ENCODE results near the gene VCL.
A peak's percentile ranks its signal among the peaks of the same experiment; 100 is the strongest.
"Not testable (repeated sequence)": the region's sequence is repeated elsewhere in the genome, so short reads cannot be mapped to it uniquely, and the experiment has no call there.

Gene VCL

DNA sequence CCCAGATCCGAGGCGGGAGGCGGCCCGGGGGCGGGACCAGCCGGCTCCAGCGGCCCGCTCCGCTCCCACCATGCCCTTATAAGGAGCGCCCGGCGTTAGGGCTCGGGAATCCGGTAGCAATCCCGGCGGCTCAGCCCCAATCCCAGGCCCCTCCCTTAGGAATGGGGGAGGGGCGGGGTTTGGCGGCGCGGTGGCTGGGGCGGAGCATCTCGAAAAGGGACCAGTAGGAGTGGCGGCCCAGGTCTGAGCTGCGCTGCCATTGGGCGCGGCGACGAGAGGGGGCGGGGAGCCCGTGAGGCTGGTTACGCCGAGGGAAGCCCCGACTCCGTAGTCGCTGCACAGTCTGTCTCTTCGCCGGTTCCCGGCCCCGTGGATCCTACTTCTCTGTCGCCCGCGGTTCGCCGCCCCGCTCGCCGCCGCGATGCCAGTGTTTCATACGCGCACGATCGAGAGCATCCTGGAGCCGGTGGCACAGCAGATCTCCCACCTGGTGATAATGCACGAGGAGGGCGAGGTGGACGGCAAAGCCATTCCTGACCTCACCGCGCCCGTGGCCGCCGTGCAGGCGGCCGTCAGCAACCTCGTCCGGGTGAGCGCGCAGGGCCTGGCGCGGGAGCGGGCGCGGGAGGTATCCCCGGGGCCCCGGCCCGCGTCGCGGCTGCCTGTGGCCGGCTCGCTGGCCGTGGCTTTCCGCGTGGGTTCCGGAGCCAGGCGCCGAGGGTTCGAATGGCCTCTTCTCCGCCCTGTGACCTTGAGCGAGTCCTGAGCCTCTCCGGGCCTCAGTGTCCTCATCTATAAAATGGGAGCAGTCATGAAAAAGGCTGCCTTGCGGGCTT, at the start of gene VCL:
VCL (plus strand) TSS at position 330 of the 836 bp plus-strand sequence; CDS start at position 422, 92 bp downstream.
- peak; percentile 84 to 92 for DNase-seq

DNA sequence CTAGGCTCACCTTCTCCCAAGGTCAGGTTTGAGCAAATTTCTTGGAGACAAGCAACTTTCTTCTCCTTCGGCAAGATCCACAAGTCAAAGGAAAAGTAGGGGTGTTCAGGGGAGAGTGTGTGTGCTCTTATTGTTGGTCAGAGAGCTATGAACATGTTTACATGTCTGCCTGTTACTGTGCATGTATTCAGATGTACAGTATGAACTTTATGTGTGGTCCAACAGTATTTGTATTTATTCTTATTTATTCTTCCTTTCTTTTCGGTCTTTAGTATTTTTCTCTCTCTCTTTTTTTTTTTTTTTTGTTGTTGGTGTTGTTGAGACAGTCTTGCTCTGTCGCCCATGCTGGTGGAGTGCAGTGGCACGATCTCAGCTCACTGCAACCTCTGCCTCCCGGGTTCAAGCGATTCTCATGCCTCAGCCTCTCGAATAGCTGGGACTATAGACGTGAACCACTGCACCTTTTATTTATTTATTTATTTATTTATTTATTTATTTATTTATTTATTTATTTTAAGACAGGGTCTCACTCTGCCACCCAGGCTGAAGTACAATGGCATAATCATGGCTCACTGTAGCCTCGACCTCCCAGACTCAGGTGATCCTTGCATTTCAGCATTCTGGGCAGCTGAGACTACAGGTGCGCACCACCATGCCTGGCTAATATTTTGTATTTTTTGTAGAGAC, 48.8 kb upstream of the VCL start:
- no peak for DNase-seq

DNA sequence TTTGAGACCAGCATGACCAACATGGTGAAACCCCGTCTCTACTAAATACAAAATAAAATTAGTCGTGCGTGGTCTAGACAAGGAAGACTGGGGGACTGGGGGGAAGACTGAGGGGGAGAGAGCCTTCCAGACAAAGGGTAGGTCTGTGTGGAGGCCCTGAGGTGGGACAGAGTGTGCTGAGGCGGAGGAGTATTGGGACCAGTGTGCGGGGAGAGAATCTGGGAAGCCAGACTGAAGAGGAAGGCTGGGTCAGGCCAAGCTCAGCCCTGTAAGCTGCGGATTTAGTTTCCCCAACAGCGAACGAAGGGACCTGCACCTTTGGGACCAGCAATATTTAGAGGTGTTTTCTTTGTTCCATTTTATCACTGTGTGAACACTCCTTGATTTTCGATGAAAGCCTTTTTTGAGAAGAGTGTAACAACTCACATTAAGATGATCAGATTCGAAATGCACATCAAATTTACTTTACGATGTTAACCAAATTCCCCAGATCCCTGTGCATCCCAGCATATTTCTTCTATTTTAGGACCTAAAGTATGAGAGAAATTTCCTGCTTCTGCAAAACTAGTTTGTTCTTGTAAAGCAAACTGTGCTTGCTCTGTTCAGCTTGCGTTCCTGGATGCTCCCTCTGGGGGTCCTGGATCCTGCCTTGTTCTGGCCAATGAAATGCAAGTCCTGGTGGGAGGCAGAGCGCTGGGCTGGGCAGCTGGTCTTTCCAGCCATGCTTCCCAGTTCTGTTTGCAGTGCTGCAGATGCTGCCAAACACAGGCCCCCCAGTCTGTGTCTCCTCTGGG, 47.6 kb upstream of the VCL start:
- DNase-seq, result no peak

DNA sequence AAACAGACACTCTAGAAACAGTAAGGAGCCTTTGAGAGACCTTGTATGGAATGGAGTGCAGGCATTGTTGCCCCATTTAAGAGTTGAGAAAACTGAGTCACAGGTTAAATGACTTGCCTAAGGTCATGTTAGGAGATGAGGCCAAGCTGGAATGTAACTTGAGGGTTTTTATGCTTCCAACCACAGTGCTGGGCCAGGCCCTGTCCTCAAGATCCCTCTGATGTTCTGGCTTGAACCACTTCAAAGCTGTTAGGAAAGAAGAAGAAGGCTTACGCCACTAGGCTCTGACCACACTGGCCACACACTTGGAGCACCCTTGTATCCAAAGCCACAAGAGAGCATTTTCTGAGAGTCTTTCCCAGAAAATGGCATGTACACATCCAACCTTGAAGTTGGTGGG, 44.3 kb upstream of the VCL start:
- no peak for DNase-seq

DNA sequence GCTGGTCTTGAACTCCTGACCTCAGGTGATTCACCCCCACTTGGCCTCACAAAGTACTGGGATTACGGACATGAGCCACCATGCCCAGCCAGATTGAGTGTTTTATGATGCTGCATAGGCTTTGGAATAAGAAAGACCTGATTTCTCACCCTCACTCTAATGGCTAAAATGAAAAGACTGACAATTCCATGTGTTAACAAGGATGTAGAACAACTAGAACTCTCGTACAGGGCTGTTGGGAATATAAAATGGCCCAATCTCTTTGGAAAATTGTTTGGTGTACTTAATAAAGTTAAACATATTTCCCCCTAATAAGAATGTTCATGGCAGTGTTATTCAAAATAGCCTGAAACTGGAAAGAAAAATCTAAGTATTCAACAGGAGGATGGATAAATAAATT, 43.2 kb upstream of the VCL start:
- DNase-seq, result no peak

DNA sequence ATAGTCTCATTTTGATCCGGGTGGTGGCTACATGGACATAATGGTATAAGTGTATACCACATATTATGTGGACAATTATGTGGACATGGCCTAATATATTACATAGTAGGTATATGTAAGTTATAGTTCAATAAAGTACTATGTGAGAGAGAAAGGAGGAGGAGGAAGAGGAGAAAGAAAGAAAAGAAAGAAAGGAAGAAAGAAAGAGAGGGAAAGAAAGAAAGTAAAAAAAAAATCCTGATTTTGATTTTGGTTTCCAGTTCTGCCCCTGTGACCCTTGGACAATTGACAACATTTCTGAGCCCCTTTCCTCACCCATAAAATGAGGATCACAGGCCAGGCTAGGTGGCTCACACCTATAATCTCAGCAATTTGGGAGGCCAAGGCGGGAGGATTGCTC, 42.2 kb upstream of the VCL start:
- DNase-seq, result no peak

DNA sequence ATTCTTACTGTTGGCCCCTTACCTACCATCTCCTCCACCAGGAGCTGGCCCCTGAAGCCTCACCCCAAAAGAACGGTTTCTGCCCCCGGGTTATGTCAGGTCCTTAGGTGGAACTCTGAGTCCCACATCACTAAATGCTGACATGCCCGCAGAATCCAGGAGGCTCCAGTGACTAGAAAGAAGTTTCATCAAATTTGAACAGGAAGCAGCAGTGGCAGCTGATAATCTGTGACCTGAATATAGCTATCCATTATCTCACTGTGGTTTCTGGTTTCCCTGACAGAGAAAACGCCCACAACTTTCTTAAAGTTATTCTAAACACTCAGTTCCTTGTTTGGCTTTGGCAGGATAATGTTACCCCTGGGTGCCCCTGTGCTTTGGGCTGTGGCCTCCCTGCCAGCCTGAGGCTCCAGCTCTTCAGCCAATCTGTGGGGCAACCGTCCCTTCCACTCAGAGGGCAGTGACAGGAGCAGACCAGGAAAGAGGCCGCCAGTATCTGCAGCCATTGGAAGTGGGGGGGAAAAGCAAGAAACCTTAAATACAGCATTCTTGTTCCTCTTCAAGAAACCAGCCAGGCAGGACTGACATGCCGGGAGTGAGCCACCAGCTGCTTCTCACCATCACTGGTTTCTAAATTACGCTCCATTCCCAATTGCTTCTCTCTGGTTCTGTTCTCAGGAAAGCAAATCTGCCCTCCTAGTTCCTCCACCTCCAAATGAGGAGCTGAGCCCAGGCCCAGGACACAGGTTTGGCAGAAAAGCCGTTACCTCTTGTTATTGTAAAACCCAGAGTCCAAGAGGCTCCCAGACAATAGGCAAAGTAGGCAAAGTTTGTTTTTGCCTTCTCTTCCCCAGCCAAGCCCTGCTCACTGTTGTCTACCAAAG, 41.2 kb upstream of the VCL start:
- DNase-seq, result peak in 1 of 2 experiments; percentile 39

DNA sequence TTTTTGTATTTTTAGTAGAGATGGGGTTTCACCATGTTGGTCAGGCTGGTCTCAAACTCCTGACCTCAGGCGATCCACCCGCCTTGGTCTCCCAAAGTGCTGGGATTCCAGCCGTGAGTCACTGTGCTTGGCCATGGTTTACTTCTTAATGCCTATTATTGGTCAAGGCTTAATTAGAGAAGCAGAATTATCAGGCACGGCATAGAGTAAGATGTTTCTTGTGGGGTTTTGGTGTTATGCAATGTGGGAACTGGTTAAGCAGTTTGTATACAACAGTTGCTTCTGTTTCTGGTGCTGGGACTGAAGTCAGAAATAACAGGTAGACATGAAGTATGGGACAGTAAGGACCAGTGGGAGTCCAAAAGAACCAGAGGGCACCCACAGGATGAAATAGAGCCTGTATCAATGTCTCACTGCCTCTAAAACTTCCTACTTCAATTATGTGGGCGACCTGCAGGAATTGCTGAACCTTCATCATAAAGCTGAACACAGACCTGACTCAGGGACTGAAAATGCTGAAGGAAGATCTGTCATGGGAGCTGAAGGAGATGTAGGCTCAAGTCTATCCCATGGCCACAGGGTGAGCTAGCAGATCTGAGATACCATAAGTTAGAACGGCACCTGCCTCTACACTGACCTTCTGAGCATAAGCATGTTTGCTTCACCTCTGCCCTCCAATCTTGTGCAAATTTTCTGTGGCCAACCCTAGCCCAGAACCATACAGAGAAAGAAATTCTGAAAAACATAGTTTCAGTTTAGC, 38.3 kb upstream of the VCL start:
- DNase-seq, result no peak

DNA sequence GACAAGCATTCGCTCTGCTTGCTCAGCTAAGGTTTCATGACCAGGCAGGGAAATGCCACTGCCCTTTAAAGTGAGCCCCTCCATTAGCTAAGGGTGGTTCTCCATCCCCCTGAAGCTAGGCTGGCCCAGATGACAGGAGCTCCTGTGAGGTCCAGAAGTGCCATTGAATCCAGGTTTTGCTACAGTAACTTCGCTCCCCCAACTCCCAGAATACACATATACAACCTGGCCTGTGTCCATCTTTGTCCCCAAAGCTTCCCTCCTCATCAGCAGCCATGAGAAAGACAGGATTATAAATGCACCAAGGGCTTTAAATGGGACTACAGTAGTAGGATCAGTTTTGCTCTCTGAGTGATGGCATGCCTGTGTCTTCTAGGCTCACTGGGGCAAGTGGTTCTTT, 35.5 kb upstream of the VCL start:
- no peak for DNase-seq

DNA sequence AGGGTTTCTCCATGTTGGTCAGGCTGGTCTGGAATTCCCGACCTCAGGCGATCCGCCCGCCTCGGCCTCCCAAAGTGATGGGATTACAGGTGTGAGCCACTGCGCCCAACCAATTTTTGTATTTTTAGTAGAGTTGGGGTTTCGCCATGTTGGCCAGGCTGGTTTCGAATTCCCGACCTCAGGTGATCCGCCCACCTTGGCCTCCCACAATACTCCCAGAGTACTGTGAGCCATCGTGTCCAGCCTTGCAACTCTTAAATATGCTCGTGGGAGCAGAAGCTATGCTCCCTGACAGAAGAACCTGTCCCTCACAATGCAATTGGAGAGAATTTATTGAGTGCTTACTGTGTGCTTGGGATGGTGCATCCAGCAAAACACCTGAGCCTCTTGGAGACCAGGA, 34.4 kb upstream of the VCL start:
- DNase-seq, result not testable (repeated sequence)

DNA sequence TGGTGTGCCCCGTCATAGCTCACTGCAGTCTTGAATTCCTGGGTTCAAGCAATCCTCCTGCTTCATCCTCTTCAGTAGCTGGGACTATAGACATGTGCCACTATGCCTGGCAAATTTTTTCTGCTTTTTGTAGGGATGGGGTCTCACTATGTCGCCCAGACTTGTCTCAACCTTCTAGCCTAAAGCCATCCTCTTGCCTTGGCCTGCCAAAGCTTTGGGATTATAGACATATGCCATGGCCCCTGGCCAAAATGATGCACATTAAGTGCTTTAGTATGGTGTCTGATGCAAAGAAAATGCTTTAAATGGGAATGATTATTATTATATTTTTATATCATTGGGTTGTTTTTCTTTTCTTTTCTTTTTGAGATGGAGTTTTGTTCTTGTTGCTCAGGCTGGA, 33.2 kb upstream of the VCL start:
- no peak for DNase-seq

DNA sequence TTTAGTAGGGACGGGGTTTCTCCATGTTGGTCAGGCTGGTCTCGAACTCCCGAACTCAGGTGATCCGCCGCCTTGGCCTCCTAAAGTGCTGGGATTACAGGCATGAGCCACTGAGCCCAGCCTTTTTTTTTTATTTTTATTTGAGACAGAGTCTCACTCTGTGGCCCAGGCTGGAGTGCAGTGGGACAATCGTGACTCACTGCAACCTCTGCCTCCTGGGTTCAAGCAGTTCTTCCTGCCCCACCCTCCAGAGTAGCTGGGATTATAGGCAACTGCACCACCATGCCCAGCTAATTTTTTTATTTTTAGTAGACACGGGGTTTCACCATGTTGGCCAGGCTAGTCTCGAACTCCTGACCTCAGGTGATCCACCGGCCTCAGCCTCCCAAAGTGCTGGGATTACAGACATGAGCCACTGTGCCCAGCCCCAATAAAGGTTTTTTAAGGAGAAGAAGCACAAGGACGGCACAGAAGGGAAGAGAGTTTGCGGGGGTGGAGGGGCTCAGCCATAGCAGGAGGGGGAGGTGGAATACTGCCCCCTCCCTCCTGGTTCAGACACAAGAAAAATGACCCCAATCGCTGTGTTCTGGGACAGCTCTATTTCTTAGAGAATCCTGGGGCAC, 32.5 kb upstream of the VCL start:
- DNase-seq, result not testable (repeated sequence)

DNA sequence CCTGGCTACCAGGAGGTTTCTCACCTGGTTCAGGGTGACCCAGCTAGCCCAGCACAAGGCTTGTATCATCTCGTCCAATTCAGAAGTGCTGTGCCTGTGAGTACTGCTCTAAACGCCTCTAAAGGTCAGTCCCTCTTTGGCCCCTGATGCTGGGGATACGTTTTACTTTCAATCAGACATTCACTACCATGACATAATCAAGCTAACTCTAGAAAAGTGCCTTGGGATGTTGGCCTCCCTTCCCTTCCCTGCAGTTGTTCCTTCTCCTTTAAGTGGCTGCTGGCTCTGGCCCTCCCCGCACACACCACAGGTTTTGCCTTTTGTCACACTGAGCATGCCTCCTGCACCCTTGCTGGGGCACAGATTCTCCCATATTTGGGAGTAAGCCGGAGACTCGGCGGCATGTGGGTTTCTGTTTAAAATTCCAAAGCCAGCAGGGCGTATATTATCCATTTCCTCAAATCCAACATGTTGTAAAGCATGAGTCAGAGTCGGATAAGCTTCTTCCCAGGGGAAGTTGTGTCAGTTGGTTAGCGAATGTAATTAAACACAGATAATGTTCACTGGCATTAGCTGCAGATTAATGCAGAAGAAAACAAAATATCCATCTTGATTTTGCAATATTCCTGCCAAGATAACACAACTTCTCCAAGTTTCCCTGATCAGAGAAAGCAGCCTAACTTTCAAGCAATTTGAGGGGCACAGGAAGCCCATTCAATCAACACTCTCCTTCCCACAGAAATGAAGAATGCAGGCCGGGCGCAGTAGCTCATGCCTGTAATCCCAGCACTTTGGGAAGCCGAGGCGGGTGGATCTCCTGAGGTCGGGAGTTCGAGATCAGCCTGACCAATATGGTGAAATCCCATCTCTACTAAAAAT, 31.8 kb upstream of the VCL start:
- peak; percentile 86 to 94 for DNase-seq

DNA sequence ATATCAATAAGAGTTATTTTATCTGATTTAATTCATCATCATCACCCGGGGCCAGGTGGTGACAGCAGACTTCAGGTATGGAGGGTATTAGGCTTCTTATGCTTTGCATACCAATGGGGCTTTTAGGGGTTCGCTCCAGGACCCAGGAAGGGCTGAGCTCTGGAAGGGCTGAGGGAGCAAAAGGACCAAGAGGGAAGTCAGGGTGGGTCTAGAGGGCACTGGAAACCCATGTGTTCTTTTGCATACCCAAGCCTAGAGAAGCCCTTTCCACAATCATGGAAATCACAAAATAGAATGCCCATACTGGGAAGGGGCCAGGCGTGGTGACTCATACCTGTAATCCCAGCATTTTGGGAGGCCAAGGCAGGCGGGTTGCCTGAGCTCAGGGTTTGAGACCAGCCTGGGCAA, 30.9 kb upstream of the VCL start:
- no peak for DNase-seq

DNA sequence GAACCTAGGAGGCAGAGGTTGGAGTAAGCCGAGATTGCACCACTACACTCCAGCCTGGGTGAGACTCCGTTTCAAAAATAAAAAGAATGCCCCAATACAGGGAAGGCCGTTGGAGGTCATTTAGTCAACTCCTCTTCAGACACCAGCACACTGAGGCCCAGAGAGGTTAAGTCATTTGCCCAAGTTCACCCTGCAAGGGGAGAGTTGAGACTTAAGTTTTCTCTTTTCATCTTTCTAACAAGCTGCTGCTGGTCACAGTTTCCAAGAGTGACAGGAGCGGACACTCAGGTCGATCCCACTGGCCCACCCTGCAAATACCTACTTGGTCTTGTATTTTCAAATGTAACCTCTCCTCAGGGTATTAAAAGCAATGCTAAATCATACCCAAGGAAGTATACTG, 30.4 kb upstream of the VCL start:
- no peak for DNase-seq

DNA sequence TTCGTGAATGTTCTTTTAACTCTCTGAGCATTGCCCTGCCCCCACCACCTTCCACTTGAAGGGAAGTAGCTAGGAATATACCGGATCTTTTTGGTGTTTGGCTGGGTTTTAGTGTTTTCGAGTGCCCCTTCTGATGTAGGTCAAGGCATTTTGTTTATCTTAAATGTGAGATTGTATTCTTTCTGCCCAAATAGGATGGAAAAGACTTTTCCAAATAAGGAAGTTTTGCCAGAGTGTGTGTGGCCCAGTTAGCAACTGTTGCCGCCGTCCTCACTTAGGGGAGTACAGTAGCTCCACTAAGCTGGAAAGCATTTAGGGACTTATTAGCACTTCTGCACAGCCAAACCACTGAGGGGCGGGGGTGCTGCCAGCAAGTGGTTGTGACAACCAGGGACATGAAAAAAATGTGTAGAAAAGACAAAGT, 29.8 kb upstream of the VCL start:
- DNase-seq, result no peak

DNA sequence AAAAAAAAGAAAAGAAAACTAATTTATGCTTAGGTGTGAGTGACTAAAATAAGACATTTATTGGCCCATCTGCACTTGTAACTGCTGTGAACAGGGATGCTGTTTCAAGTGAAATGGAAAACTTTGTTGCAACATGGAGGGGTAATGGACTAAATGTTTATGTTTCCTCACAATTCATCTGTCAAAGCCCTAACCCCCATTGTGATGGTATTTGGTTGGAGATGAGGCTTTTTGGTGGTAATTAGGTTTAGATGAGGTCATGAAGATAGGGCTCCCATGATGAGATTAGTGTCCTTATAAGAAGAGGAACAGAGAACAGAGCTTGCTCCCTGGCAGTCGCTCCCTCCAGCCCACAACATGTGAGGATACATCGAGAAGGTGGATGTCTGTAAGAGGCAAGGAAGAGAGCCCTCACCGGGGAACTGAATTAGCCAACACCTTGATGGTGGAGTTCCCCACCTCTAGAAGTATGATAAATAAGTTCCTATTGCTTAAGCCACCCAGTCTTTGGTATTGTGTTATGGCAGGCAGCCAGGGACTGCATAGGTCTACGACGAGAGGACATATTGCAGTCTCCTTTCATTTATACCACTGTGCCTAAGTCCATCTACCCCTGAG, 28.6 kb upstream of the VCL start:
- DNase-seq, result no peak

DNA sequence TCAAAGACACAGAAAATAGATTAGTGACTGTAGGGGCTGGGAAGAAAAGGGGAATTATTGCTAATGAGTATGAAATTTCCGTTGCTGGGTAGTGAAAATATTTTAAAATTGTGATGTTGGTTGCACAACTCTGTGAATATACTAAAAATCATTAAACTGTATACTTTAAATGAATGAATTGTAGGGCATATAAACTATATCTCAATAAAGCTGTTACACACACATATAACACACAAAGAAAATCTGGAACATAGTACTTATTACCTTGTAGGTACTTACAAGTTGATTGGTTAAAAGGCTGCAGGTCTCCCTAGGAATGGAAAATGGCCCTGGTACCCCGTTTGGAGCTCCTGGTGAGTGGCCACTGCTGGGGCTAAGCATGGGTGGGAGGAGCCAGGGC, 27.1 kb upstream of the VCL start:
- no peak for DNase-seq

DNA sequence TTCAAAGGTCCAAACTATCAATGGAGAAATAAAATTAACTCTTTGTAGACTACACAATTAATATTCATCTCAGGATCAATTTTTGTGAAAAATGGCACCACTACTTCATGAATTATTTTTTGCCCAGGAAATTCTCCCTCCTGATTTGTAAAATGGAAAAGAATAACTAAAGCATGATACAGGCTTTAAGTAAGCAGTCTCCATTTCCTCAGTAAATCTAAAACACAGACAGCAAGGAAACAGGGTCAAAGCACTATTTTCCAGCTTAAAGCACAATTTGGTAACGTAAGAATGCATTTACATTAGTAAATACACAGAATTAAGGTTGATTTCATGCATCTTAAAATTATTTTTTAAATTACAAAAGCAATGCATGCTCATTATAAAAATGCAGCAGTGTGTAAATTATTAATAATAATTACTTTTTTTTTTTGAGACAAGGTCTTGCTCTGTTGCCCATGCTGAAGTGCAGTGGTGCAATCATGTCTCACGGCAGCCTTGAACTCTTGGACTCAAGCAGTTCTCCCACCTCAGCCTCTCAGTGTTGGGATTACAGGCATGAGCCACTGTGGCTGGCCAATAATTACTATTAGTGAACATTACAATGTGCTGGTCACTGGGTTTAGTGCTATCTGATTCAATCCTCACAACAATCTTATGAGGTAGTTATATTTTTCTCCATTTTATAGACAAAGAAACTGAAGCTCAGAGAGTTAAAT, 26.1 kb upstream of the VCL start:
- no peak for DNase-seq

Measured in SW 1271 (cell line).